Right atrium auricular region (tissue), 2 donors: Measurements from ENCODE around the gene MBLAC1. TPM values are rescaled to one million over a fixed set of nuclear protein-coding genes. Genes with fewer than 3 reads are reported as not detected.

Experiments
- DNase-seq: peaks from one replicate; pipeline ENCODE4 v3.0.0-alpha.2; 2019; ENCODE audit warnings: low spot score
- H3K27ac ChIP-seq, 2 donors: fragments of 200-600 bp; sonication (generic); 1 replicate in 1 of 2; 2 replicates in 1 of 2; pipeline ENCODE4 v1.5.1; 2016 to 2019
- H3K27me3 ChIP-seq, 2 donors: fragments of 200-600 bp; sonication (generic); one replicate each; pipeline versions ENCODE4 v1.5.1 to v1.6.0; 2017 to 2019
- H3K36me3 ChIP-seq: fragments of 200-600 bp; sonication (generic); one replicate; pipeline ENCODE4 v1.5.1; 2016
- H3K4me1 ChIP-seq, 2 donors: fragments of 200-600 bp; sonication (generic); one replicate each; pipeline versions ENCODE4 v1.5.1 to v1.6.0; 2017 to 2019
- H3K4me3 ChIP-seq, 2 donors: fragments of 200-600 bp; sonication (generic); 1 replicate in 1 of 2; 2 replicates in 1 of 2; pipeline ENCODE4 v1.5.1; 2017 to 2019; ENCODE audit warnings: mild to moderate bottlenecking in 1 of 2, moderate library complexity in 1 of 2
- H3K9me3 ChIP-seq, 2 donors: fragments of 200-600 bp; sonication (generic); one replicate each; pipeline ENCODE4 v1.5.1; 2019
- total RNA-seq, 2 donors: library from RNA; depleted of rRNA; stranded (reverse); fragments of >200 nt; gene quantifications; one replicate each; pipeline ENCODE4 v1.1.0, GENCODE V29; 2016
- TF ChIP-seq, protein P1 (sequence below), 2 donors: fragments of 200-600 bp; sonication (generic); IDR thresholded peaks; one replicate each; pipeline ENCODE4 v1.5.1; 2019; ENCODE audit warnings: antibody characterized with exemption in 2 of 2

MBLAC1 gene
- total RNA-seq, 2 donors from 2014 or later = 3.3 to 6.1 TPM

DNA sequence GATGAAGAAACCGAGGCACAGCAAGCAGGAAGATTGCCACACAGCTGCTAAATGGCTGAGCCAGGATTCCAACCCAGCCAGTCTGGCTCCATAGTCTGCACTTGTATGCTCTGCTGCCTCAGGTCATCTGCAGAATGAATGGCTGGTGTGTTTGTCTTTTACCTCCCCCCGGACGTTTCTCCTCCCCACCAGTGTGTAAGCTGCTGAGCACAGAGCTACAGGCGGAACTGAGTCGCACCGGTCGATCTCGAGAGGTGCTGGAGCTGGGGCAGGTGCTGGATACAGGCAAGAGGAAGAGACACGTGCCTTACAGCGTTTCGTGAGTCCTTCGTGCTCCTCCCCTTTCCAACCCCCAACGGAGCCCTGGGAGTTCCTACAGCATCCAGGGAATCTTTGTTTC lies 4.7 kb upstream of the MBLAC1 start:
- Histone ChIP-seq H3K9me3 (no peaks in the 10 kb centered on the region), H3K36me3 (no peaks in the 10 kb centered on the region), H3K4me3 (no peak overlapping the region), H3K27me3 (no peaks in the 10 kb centered on the region), H3K4me1 (peaks cover 0 to 37% of the 10 kb centered on the region in 2 donors), H3K27ac (no peak overlapping the region)
- TF ChIP-seq, protein P1, sequence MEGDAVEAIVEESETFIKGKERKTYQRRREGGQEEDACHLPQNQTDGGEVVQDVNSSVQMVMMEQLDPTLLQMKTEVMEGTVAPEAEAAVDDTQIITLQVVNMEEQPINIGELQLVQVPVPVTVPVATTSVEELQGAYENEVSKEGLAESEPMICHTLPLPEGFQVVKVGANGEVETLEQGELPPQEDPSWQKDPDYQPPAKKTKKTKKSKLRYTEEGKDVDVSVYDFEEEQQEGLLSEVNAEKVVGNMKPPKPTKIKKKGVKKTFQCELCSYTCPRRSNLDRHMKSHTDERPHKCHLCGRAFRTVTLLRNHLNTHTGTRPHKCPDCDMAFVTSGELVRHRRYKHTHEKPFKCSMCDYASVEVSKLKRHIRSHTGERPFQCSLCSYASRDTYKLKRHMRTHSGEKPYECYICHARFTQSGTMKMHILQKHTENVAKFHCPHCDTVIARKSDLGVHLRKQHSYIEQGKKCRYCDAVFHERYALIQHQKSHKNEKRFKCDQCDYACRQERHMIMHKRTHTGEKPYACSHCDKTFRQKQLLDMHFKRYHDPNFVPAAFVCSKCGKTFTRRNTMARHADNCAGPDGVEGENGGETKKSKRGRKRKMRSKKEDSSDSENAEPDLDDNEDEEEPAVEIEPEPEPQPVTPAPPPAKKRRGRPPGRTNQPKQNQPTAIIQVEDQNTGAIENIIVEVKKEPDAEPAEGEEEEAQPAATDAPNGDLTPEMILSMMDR (IDR thresholded peaks at IDR 0.05) = no peak
- no peak for DNase-seq

DNA sequence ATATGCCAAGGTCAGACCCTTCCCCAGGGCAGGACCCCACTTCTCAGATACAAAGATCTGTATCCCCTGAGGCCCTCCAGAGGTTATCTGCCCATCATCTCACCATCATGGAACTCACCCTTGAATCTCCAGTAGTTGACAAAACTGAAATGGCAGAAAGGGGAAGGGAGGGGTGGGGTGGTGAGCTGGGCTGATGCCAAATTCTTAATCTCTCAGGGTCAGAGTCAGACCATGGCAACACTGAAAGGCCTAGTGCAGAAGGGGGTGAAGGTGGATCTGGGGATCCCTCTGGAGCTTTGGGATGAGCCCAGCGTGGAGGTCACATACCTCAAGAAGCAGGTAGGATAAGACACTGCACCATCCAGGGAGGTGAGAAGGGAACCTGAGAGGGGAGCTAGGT lies 4.2 kb upstream of the MBLAC1 start:
- Histone ChIP-seq H3K36me3 (no peaks in the 10 kb centered on the region), H3K27ac (no peak overlapping the region), H3K4me1 (peaks cover 0 to 37% of the 10 kb centered on the region in 2 donors), H3K9me3 (no peaks in the 10 kb centered on the region), H3K4me3 (no peak overlapping the region), H3K27me3 (no peaks in the 10 kb centered on the region)
- DNase-seq = no peak
- TF ChIP-seq, protein P1 (IDR thresholded peaks at IDR 0.05) = no peak

DNA sequence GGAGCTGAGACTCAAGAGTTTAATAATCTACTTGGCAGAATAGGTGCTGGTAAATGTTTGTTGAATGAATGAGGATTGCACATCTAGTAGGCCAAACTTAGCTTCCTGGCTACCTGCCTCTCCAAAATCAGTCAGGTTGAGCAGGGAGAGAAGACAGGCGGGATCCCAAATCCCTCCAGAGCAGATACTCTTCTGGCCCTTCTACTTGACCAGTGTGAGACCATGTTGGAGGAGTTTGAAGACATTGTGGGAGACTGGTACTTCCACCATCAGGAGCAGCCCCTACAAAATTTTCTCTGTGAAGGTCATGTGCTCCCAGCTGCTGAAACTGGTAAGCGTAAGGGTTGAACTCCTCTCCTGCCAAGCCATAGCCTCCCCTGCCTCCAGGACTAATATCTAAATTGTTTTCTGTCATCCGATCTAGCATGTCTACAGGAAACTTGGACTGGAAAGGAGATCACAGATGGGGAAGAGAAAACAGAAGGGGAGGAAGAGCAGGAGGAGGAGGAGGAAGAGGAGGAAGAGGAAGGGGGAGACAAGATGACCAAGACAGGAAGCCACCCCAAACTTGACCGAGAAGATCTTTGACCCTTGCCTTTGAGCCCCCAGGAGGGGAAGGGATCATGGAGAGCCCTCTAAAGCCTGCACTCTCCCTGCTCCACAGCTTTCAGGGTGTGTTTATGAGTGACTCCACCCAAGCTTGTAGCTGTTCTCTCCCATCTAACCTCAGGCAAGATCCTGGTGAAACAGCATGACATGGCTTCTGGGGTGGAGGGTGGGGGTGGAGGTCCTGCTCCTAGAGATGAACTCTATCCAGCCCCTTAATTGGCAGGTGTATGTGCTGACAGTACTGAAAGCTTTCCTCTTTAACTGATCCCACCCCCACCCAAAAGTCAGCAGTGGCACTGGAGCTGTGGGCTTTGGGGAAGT lies 2.2 kb upstream of the MBLAC1 start:
- no peaks in the 10 kb centered on the region for H3K9me3 ChIP-seq
- no peak overlapping the region for H3K4me3 ChIP-seq
- TF ChIP-seq, protein P1 (IDR thresholded peaks at IDR 0.05) = no peak
- DNase-seq = no peak
- H3K4me1 ChIP-seq = peaks cover 0 to 37% of the 10 kb centered on the region in 2 donors
- H3K27ac ChIP-seq = no peak overlapping the region
- H3K36me3 ChIP-seq = no peaks in the 10 kb centered on the region
- H3K27me3 ChIP-seq = no peaks in the 10 kb centered on the region

DNA sequence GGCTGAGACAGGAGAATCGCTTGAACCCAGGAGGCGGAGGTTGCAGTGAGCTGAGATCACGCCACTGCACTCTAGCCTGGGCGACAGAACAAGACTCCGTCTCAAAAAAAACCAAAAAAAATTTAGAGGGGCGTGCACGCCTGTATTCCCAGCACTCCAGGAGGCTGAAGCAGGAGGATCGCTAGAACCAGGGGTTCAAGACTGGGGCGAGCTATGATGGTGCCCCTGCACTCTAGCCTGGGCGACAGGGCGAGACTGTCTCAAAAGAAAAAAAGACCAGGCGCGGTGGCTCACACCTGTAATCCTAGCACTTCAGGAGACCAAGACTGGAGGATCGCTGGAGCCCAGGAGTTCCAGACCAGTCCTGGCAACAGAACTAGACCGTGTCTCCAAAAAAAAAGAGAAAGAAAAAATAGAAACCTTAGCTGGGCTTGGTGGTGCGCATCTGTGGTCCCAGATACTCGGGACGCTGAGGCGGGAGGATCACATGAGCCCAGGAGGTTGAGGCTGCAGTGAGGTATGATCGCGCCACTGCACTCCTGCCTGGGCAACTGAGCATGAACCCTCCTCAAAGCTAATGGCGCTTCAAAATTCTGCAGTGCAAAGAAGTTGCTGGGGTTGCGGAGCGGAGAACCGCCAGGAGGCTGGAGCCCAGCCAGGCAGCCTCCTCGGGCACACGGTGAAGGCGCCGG lies 382 bp upstream of the MBLAC1 start:
- TF ChIP-seq, protein P1 (IDR thresholded peaks at IDR 0.05) = no peak
- H3K9me3 ChIP-seq = no peaks in the 10 kb centered on the region
- H3K27me3 ChIP-seq = no peaks in the 10 kb centered on the region
- peaks cover 0 to 34% of the 10 kb centered on the region in 2 donors for H3K4me1 ChIP-seq
- no peak for DNase-seq
- H3K36me3 ChIP-seq = no peaks in the 10 kb centered on the region
- H3K27ac ChIP-seq = peak overlapping the region; percentile 95 to 97
- H3K4me3 ChIP-seq = peak overlapping the region; percentile 88 to 94

DNA sequence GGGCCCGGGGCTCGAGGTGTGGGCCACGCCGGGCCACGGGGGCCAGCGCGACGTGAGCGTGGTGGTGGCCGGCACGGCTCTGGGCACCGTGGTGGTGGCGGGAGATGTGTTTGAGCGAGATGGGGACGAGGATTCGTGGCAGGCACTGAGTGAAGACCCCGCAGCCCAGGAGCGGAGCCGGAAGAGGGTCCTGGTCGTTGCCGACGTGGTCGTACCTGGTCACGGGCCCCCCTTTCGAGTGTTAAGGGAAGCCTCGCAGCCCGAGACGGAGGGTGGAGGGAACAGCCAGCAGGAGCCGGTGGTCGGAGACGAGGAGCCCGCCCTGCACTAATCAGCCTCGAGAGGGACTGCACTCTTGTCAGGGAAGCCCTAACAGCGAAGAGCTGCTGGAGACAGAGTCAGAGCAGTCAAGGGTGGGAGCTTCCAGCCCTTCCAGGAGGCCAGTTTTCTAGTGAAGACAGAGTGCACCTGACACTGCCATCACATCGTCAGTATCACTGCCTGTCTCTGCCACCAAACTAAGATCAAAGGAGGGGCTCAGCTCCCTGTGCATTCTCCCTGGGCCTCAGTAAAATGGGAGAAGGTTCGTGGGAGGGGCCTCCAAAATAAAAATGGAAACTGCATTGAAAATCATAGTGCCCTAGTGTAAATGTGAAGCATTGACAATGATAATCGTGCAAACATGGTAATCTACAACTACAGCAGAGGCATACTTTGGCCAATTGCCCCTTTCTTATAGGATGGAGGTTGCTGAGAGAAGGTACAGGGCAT lies 1.3 kb downstream of the MBLAC1 start:
- no peaks in the 10 kb centered on the region for H3K9me3 ChIP-seq
- TF ChIP-seq, protein P1 (IDR thresholded peaks at IDR 0.05) = no peak
- no peak for DNase-seq
- no peaks in the 10 kb centered on the region for H3K36me3 ChIP-seq
- peak overlapping the region; percentile 95 to 97 for H3K27ac ChIP-seq
- no peaks in the 10 kb centered on the region for H3K27me3 ChIP-seq
- peak overlapping the region; percentile 88 to 94 for H3K4me3 ChIP-seq
- peaks cover 0 to 34% of the 10 kb centered on the region in 2 donors for H3K4me1 ChIP-seq
